IMR-90 (cell line): ENCODE data around the gene CASP7. TPM values are rescaled to one million over a fixed set of nuclear protein-coding genes. Genes with fewer than 3 reads are reported as not detected.

Experiments
- ATAC-seq: fragments of 200-7000 bp; cut with Tn5 transposase; 2 replicates; pipeline ENCODE4 v1.9.1; 2020; ENCODE audit warnings: low read depth, mild to moderate bottlenecking, moderate library complexity
- BruUV-seq: library from RNA; stranded (reverse); fragments of 400-500 nt; replicated peaks from 2 replicates; lab custom pipeline; 2021; lab: Mats Ljungman, UMichigan
- CTCF ChIA-PET: fragments of 300-600 bp; formaldehyde crosslinking; extraction: SDS; loops from one replicate; lab custom pipeline; 2021; ENCODE audit warnings: antibody characterized with exemption; lab: Yijun Ruan, JAX
- POLR2A ChIA-PET: fragments of 300-600 bp; sonication (Branson Sonifier 250); formaldehyde crosslinking; loops from one replicate; lab custom pipeline; 2022; ENCODE audit warnings: antibody characterized with exemption; ENCODE audit not compliant: unreplicated experiment; lab: Charles Lee
- DNase-seq: peaks from one replicate; pipeline ENCODE4 v3.0.0; 2013
- H2AFZ ChIP-seq: replicated peaks from 2 replicates; pipeline ENCODE3; 2013; ENCODE audit warnings: low read length, mild to moderate bottlenecking; ENCODE audit not compliant: poor library complexity
- H2AK5ac ChIP-seq: 2 replicates; pipeline ENCODE4 v1.6.1; 2013; ENCODE audit warnings: low read depth, low read length, inconsistent platforms
- H2AK9ac ChIP-seq: replicated peaks from 2 replicates; pipeline ENCODE3; 2013; ENCODE audit warnings: mild to moderate bottlenecking, low read depth, low read length, moderate library complexity; ENCODE audit not compliant: poor library complexity
- H2BK120ac ChIP-seq: 2 replicates; pipeline ENCODE4 v1.6.1; 2013; ENCODE audit warnings: low read depth, low read length, inconsistent platforms
- H2BK15ac ChIP-seq: 3 replicates; pipeline ENCODE4 v1.6.1; 2013; ENCODE audit warnings: low read depth, low read length, inconsistent platforms
- H2BK20ac ChIP-seq: 2 replicates; pipeline ENCODE4 v1.6.1; 2013; ENCODE audit warnings: low read depth, mild to moderate bottlenecking, inconsistent platforms, low read length, moderate library complexity
- H2BK5ac ChIP-seq: 2 replicates; pipeline ENCODE4 v1.6.1; 2013; ENCODE audit warnings: mild to moderate bottlenecking, low read depth, low read length, inconsistent platforms; ENCODE audit not compliant: poor library complexity, severe bottlenecking
- H3K14ac ChIP-seq: replicated peaks from 2 replicates; pipeline ENCODE4 v1.6.1; 2013; ENCODE audit warnings: low read depth, low read length, inconsistent platforms
- H3K18ac ChIP-seq: 2 replicates; pipeline ENCODE4 v1.6.1; 2013; ENCODE audit warnings: low read depth, low read length, control low read depth
- H3K23ac ChIP-seq: 2 replicates; pipeline ENCODE4 v1.6.1; 2013; ENCODE audit warnings: low read depth, low read length, inconsistent platforms
- H3K27ac ChIP-seq: 2 replicates; pipeline ENCODE4 v1.5.1; 2013; ENCODE audit warnings: mild to moderate bottlenecking, control low read depth, low read length; ENCODE audit not compliant: insufficient read depth
- H3K27me3 ChIP-seq: 2 replicates; pipeline ENCODE4 v1.6.1; 2013; ENCODE audit warnings: low read length; ENCODE audit not compliant: control insufficient read depth, insufficient read depth
- H3K36me3 ChIP-seq: 2 replicates; pipeline ENCODE4 v1.6.1; 2013; ENCODE audit warnings: low read length, mixed read lengths; ENCODE audit not compliant: control insufficient read depth, insufficient read depth
- H3K4ac ChIP-seq: 2 replicates; pipeline ENCODE4 v1.6.1; 2013; ENCODE audit warnings: low read depth, low read length, inconsistent platforms
- H3K4me1 ChIP-seq: 2 replicates; pipeline ENCODE4 v1.6.1; 2013; ENCODE audit warnings: low read length, mixed read lengths; ENCODE audit not compliant: control insufficient read depth, insufficient read depth
- H3K4me2 ChIP-seq: 2 replicates; pipeline ENCODE4 v1.6.1; 2013; ENCODE audit warnings: low read depth, mild to moderate bottlenecking, control low read depth, low read length, moderate library complexity
- H3K4me3 ChIP-seq: 2 replicates; pipeline ENCODE4 v1.5.1; 2013; ENCODE audit warnings: low read depth, mild to moderate bottlenecking, control low read depth, low read length, moderate library complexity; ENCODE audit not compliant: insufficient read depth
- H3K56ac ChIP-seq: 2 replicates; pipeline ENCODE4 v1.6.1; 2013; ENCODE audit warnings: low read length, inconsistent platforms; ENCODE audit not compliant: insufficient read depth; ENCODE audit errors: extremely low read depth
- H3K79me1 ChIP-seq, 2 experiments: 2 replicates each; pipeline ENCODE4 v1.6.1; 2013; ENCODE audit warnings: low read length in 2 of 2, inconsistent platforms in 1 of 2, low read depth in 1 of 2
- H3K9ac ChIP-seq: 2 replicates; pipeline ENCODE4 v1.6.1; 2013; ENCODE audit warnings: low read depth, low read length, control low read depth
- H3K9me1 ChIP-seq: 2 replicates; pipeline ENCODE4 v1.6.1; 2013; ENCODE audit warnings: low read length, inconsistent platforms; ENCODE audit not compliant: insufficient read depth
- H3K9me3 ChIP-seq: 2 replicates; pipeline ENCODE4 v1.6.1; 2013; ENCODE audit warnings: low read length; ENCODE audit not compliant: control insufficient read depth, insufficient read depth
- H4K20me1 ChIP-seq: 2 replicates; pipeline ENCODE4 v1.6.1; 2013; ENCODE audit warnings: low read length, inconsistent platforms; ENCODE audit not compliant: insufficient read depth
- H4K5ac ChIP-seq: 2 replicates; pipeline ENCODE4 v1.6.1; 2013; ENCODE audit warnings: mild to moderate bottlenecking, low read depth, low read length, control low read depth
- H4K8ac ChIP-seq, 2 experiments: 2 replicates each; pipeline ENCODE4 v1.6.1; 2013; ENCODE audit warnings: low read depth in 2 of 2, low read length in 2 of 2, control low read depth in 1 of 2, inconsistent platforms in 1 of 2
- H4K91ac ChIP-seq: 2 replicates; pipeline ENCODE4 v1.6.1; 2013; ENCODE audit warnings: low read depth, low read length, inconsistent platforms; ENCODE audit not compliant: insufficient read depth
- BHLHE40 ChIP-seq: fragments of 150-350 bp; IDR thresholded peaks from 2 replicates; pipeline ENCODE4 v1.6.1; 2016; ENCODE audit warnings: mild to moderate bottlenecking, low read depth, low read length
- CEBPB ChIP-seq: IDR thresholded peaks from 2 replicates; pipeline ENCODE4 v1.6.1; 2012; ENCODE audit warnings: low read depth, low read length, improper control_type of control experiment
- CHD1 ChIP-seq: IDR thresholded peaks from 2 replicates; pipeline ENCODE4 v1.6.1; 2012; ENCODE audit warnings: low read depth, low read length, improper control_type of control experiment
- FOS ChIP-seq: fragments of 150-350 bp; IDR thresholded peaks from 2 replicates; pipeline ENCODE4 v1.6.1; 2016; ENCODE audit warnings: low read depth, low read length
- MAFK ChIP-seq: IDR thresholded peaks from 2 replicates; pipeline ENCODE4 v1.6.1; 2012; ENCODE audit warnings: low read depth, low read length, improper control_type of control experiment
- MAZ ChIP-seq: IDR thresholded peaks from 2 replicates; pipeline ENCODE4 v1.6.1; 2012; ENCODE audit warnings: low read depth, mild to moderate bottlenecking, low read length, improper control_type of control experiment, moderate library complexity, borderline replicate concordance
- MXI1 ChIP-seq: IDR thresholded peaks from 2 replicates; pipeline ENCODE4 v1.6.1; 2012; ENCODE audit warnings: low read depth, mild to moderate bottlenecking, low read length, moderate library complexity, borderline replicate concordance
- NFE2L2 ChIP-seq: fragments of 150-350 bp; IDR thresholded peaks from 2 replicates; pipeline ENCODE4 v1.6.1; 2016; ENCODE audit warnings: low read depth, mild to moderate bottlenecking, low read length
- POLR2A ChIP-seq: IDR thresholded peaks from 2 replicates; pipeline ENCODE4 v1.6.1; 2012; ENCODE audit warnings: mild to moderate bottlenecking, low read depth, low read length
- RAD21 ChIP-seq: IDR thresholded peaks from 2 replicates; pipeline ENCODE4 v1.6.1; 2012; ENCODE audit warnings: low read length, improper control_type of control experiment
- RCOR1 ChIP-seq: IDR thresholded peaks from 2 replicates; pipeline ENCODE4 v1.6.1; 2012; ENCODE audit warnings: mild to moderate bottlenecking, low read length, improper control_type of control experiment; ENCODE audit not compliant: insufficient replicate concordance
- RFX5 ChIP-seq: IDR thresholded peaks from 2 replicates; pipeline ENCODE4 v1.8.0; 2012; ENCODE audit warnings: low read depth, mild to moderate bottlenecking, low read length, moderate library complexity
- SMC3 ChIP-seq: fragments of 150-350 bp; IDR thresholded peaks from 2 replicates; pipeline ENCODE4 v1.6.1; 2016; ENCODE audit warnings: low read depth, mild to moderate bottlenecking, antibody characterized with exemption, low read length, moderate library complexity
- USF2 ChIP-seq: fragments of 150-350 bp; IDR thresholded peaks from 2 replicates; pipeline ENCODE4 v1.6.1; 2017; ENCODE audit warnings: mild to moderate bottlenecking, antibody characterized with exemption, low read length, low read depth
- WGBS, 2 experiments: methylation state at CpG; one replicate each; pipeline versions ENCODE4 v1.1.5 to v1.1.7; 2013; ENCODE audit warnings: missing lambda C conversion rate in 2 of 2; ENCODE audit not compliant: insufficient read length in 1 of 2; ENCODE audit errors: extremely low coverage in 2 of 2; 5-methylcytosine and 5-hydroxymethylcytosine counted together
- dilution Hi-C: fragments of 300-500 bp; cut with HindIII; formaldehyde crosslinking; loops from one replicate; pipeline ENCODE4 v1.14.3; 2018; ENCODE audit warnings: low sequenced_read_pairs; ENCODE audit not compliant: unreplicated experiment
- in situ Hi-C: fragments of 300-500 bp; cut with MboI; formaldehyde crosslinking; loops from 3 replicates; pipeline ENCODE4 v1.14.3; 2019; ENCODE audit warnings: low sequenced_read_pairs, inconsistent platforms, mixed read lengths
- intact Hi-C: fragments of 100-400 bp; cut with micrococcal nuclease; formaldehyde crosslinking; loops from 2 replicates; pipeline ENCODE4 v1.10.0; 2022
- polyA plus RNA-seq, 3 experiments: library from polyadenylated mRNA; depleted of rRNA; stranded (reverse); fragments of >200 nt; gene quantifications; 2 replicates each; pipeline ENCODE4 v1.2.3, GENCODE V29; 2012; ENCODE audit warnings: low replicate concordance in 1 of 3
- total RNA-seq: library from RNA; depleted of rRNA; stranded (reverse); fragments of >200 nt; gene quantifications from 2 replicates; pipeline ENCODE4 v1.2.3, GENCODE V29; 2012
- TF ChIP-seq, protein P1 (sequence below): conservative IDR thresholded peaks from 2 replicates; pipeline ENCODE4 v1.5.1; 2012; ENCODE audit warnings: mild to moderate bottlenecking, low read depth, low read length, improper control_type of control experiment
- TF ChIP-seq, protein P2 (sequence below): fragments of 150-350 bp; IDR thresholded peaks from 2 replicates; pipeline ENCODE4 v1.6.1; 2016; ENCODE audit warnings: low read depth, mild to moderate bottlenecking, low read length, moderate library complexity, borderline replicate concordance

Gene CASP7
- total and polyA plus RNA-seq, 2 of the 4 experiments (the other 2 are of a cell fraction): 15.1 to 16.7 TPM

GRCh38 chr10:113692271-113692670, 12.6 kb downstream of the CASP7 start:
- H4K5ac ChIP-seq: no peak overlapping the region
- no peak overlapping the region for H4K91ac ChIP-seq
- H2BK15ac ChIP-seq: no peak overlapping the region
- in situ Hi-C loops: no loop called here
- H3K4me3 ChIP-seq: no peak overlapping the region
- DNase-seq (no peak), ATAC-seq (no peak)
- no peak overlapping the region for H3K23ac ChIP-seq
- no peak overlapping the region for H2BK5ac ChIP-seq
- H3K4ac ChIP-seq: no peak overlapping the region
- no peak for TF ChIP-seq USF2
- TF ChIP-seq RCOR1: no peak
- no peak for TF ChIP-seq RFX5
- no peak for TF ChIP-seq POLR2A
- TF ChIP-seq, protein P1, sequence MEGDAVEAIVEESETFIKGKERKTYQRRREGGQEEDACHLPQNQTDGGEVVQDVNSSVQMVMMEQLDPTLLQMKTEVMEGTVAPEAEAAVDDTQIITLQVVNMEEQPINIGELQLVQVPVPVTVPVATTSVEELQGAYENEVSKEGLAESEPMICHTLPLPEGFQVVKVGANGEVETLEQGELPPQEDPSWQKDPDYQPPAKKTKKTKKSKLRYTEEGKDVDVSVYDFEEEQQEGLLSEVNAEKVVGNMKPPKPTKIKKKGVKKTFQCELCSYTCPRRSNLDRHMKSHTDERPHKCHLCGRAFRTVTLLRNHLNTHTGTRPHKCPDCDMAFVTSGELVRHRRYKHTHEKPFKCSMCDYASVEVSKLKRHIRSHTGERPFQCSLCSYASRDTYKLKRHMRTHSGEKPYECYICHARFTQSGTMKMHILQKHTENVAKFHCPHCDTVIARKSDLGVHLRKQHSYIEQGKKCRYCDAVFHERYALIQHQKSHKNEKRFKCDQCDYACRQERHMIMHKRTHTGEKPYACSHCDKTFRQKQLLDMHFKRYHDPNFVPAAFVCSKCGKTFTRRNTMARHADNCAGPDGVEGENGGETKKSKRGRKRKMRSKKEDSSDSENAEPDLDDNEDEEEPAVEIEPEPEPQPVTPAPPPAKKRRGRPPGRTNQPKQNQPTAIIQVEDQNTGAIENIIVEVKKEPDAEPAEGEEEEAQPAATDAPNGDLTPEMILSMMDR: no peak
- no peak for TF ChIP-seq CEBPB
- TF ChIP-seq FOS: no peak
- no peak for TF ChIP-seq MXI1
- TF ChIP-seq MAZ: no peak
- no peak for TF ChIP-seq NFE2L2
- TF ChIP-seq SMC3: no peak
- TF ChIP-seq RAD21: no peak
- TF ChIP-seq, protein P2, sequence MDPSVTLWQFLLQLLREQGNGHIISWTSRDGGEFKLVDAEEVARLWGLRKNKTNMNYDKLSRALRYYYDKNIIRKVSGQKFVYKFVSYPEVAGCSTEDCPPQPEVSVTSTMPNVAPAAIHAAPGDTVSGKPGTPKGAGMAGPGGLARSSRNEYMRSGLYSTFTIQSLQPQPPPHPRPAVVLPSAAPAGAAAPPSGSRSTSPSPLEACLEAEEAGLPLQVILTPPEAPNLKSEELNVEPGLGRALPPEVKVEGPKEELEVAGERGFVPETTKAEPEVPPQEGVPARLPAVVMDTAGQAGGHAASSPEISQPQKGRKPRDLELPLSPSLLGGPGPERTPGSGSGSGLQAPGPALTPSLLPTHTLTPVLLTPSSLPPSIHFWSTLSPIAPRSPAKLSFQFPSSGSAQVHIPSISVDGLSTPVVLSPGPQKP: no peak
- no peak for TF ChIP-seq MAFK
- TF ChIP-seq BHLHE40: no peak
- TF ChIP-seq CHD1: no peak
- H3K56ac ChIP-seq: no peak overlapping the region
- peaks cover 6% of the 10 kb centered on the region for H3K9me3 ChIP-seq
- no peak overlapping the region for H2AFZ ChIP-seq
- H3K18ac ChIP-seq: no peak overlapping the region
- POLR2A ChIA-PET: no interaction called here
- no peak overlapping the region for H3K9ac ChIP-seq
- H2AK9ac ChIP-seq: no peak overlapping the region
- WGBS, 2 experiments: no CpG with 5 or more reads among the region's 6 CpGs
- peaks cover 26 to 34% of the 10 kb centered on the region in 2 experiments for H3K79me1 ChIP-seq
- no peak overlapping the region for H2BK20ac ChIP-seq
- CTCF ChIA-PET: no interaction called here
- H3K9me1 ChIP-seq: no peaks in the 10 kb centered on the region; the same call in 1 of the 2 replicates
- intact Hi-C loops: no loop called here
- no TSS peak for BruUV-seq
- H3K36me3 ChIP-seq: peaks cover 9% of the 10 kb centered on the region
- no peaks in the 10 kb centered on the region for H3K4me1 ChIP-seq
- H3K14ac ChIP-seq: no peak overlapping the region
- no peak overlapping the region for H4K8ac ChIP-seq
- no peak overlapping the region for H3K27ac ChIP-seq
- H2AK5ac ChIP-seq: no peak overlapping the region
- H4K20me1 ChIP-seq: peaks cover 10% of the 10 kb centered on the region
- no peak overlapping the region for H2BK120ac ChIP-seq
- dilution Hi-C loops: no loop called here
- no peaks in the 10 kb centered on the region for H3K27me3 ChIP-seq
- no peak overlapping the region for H3K4me2 ChIP-seq
